Measurements from ENCODE around the gene PLD4.

Gene PLD4

GRCh38 chr14:104938436-104938835 lies 13.8 kb downstream of the PLD4 start:
- H3K79me2 ChIP-seq (ENCODE audit: insufficient read depth, low read length): no peaks in the 10 kb centered on the region
- no peaks in the 10 kb centered on the region for H3K9me2 ChIP-seq (replicated peaks; ENCODE audit: low read depth, low read length)
- no peaks in the 10 kb centered on the region for H3K27me3 ChIP-seq (ENCODE audit: insufficient read depth, low read length, poor library complexity, severe bottlenecking)
- no peaks in the 10 kb centered on the region for H3F3A ChIP-seq (ENCODE audit: low read depth)
- H3K9me3 ChIP-seq (ENCODE audit: insufficient read depth, low read depth, low read length): no peaks in the 10 kb centered on the region
- H2AFZ ChIP-seq (ENCODE audit: low read length): no peak overlapping the region
- H3K9ac ChIP-seq (ENCODE audit: low read depth, low read length, poor library complexity, severe bottlenecking): no peak overlapping the region
- H3K4me1 ChIP-seq (ENCODE audit: insufficient read depth, low read length, poor library complexity, severe bottlenecking): no peaks in the 10 kb centered on the region
- TF ChIP-seq, protein P1, sequence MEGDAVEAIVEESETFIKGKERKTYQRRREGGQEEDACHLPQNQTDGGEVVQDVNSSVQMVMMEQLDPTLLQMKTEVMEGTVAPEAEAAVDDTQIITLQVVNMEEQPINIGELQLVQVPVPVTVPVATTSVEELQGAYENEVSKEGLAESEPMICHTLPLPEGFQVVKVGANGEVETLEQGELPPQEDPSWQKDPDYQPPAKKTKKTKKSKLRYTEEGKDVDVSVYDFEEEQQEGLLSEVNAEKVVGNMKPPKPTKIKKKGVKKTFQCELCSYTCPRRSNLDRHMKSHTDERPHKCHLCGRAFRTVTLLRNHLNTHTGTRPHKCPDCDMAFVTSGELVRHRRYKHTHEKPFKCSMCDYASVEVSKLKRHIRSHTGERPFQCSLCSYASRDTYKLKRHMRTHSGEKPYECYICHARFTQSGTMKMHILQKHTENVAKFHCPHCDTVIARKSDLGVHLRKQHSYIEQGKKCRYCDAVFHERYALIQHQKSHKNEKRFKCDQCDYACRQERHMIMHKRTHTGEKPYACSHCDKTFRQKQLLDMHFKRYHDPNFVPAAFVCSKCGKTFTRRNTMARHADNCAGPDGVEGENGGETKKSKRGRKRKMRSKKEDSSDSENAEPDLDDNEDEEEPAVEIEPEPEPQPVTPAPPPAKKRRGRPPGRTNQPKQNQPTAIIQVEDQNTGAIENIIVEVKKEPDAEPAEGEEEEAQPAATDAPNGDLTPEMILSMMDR (conservative IDR thresholded peaks at IDR 0.05; ENCODE audit: low read length): no peak
- no peak for TF ChIP-seq EZH2phosphoT487 (IDR thresholded peaks at IDR 0.05; ENCODE audit: borderline replicate concordance)
- no peaks in the 10 kb centered on the region for H3K36me3 ChIP-seq (ENCODE audit: insufficient read depth, low read length)
- H3K4me3 ChIP-seq (ENCODE audit: low read length, poor library complexity, severe bottlenecking): no peak overlapping the region
- H3K4me2 ChIP-seq (ENCODE audit: low read depth, low read length, poor library complexity, severe bottlenecking): no peak overlapping the region
- H4K20me1 ChIP-seq (ENCODE audit: insufficient read depth, low read length, poor library complexity, severe bottlenecking): no peaks in the 10 kb centered on the region

- Histone ChIP-seq H4K20me1 (ENCODE audit: insufficient read depth, low read length, poor library complexity, severe bottlenecking) (no peaks in the 10 kb centered on the region), H3F3A (ENCODE audit: low read depth) (no peaks in the 10 kb centered on the region), H3K4me3 (ENCODE audit: low read length, poor library complexity, severe bottlenecking) (no peak overlapping the region), H3K4me2 (ENCODE audit: low read depth, low read length, poor library complexity, severe bottlenecking) (no peak overlapping the region), H3K79me2 (ENCODE audit: insufficient read depth, low read length) (no peaks in the 10 kb centered on the region), H3K36me3 (ENCODE audit: insufficient read depth, low read length) (no peaks in the 10 kb centered on the region), H3K9me3 (ENCODE audit: insufficient read depth, low read depth, low read length) (no peaks in the 10 kb centered on the region), H3K4me1 (ENCODE audit: insufficient read depth, low read length, poor library complexity, severe bottlenecking) (no peaks in the 10 kb centered on the region), H3K9ac (ENCODE audit: low read depth, low read length, poor library complexity, severe bottlenecking) (no peak overlapping the region), H3K9me2 (replicated peaks; ENCODE audit: low read depth, low read length) (no peaks in the 10 kb centered on the region), H3K27me3 (ENCODE audit: insufficient read depth, low read length, poor library complexity, severe bottlenecking) (no peaks in the 10 kb centered on the region), H2AFZ (ENCODE audit: low read length) (no peak overlapping the region)
- TF ChIP-seq EZH2phosphoT487 (IDR thresholded peaks at IDR 0.05; ENCODE audit: borderline replicate concordance): no peak
- TF ChIP-seq, protein P1 (conservative IDR thresholded peaks at IDR 0.05; ENCODE audit: low read length): no peak
Observed at GRCh38 chr14:104938960-104939359, 14.3 kb downstream of the PLD4 start.

DNA sequence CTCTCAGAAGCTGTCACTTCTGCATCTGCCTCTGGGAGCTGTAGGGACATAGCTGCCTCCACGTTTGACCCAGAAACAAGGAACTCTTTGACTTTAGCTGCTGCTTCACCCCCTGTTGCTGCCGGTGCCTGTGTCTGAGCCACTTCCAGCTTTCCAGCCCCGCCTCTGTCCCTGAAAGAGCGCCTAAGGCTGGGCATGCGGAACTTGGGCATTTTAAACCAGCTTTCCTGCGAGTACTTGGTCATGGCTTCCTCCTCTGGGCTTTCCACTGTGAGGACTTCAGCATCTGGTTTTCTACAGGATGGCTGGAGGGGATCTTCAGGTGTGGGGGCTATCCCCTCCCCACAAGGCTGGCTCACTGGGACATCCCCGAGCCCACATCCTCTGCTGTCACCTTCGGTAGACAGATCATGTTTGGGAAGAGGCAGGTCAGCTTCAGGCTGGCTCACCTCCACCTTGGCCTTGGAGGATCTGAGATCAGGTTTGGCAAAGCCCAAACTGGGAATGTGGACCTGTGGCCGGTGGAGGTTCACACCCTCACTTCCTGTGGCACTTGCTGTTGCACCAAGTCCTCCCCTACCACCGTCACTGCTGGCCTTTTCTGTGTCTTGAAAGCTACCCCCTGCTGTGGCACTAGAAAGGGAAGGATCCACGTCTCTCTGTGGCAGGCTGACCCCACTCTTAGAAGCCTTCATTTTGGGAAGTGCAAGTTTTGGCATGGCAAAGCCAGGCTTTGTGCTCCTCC lies 15.2 kb downstream of the PLD4 start:
- no peaks in the 10 kb centered on the region for H4K20me1 ChIP-seq (ENCODE audit: insufficient read depth, low read length, poor library complexity, severe bottlenecking)
- no peaks in the 10 kb centered on the region for H3K4me1 ChIP-seq (ENCODE audit: insufficient read depth, low read length, poor library complexity, severe bottlenecking)
- H3K4me3 ChIP-seq (ENCODE audit: low read length, poor library complexity, severe bottlenecking): no peak overlapping the region
- H3K9me3 ChIP-seq (ENCODE audit: insufficient read depth, low read depth, low read length): no peaks in the 10 kb centered on the region
- H2AFZ ChIP-seq (ENCODE audit: low read length): no peak overlapping the region
- H3K9me2 ChIP-seq (replicated peaks; ENCODE audit: low read depth, low read length): no peaks in the 10 kb centered on the region
- no peaks in the 10 kb centered on the region for H3K27me3 ChIP-seq (ENCODE audit: insufficient read depth, low read length, poor library complexity, severe bottlenecking)
- no peaks in the 10 kb centered on the region for H3K36me3 ChIP-seq (ENCODE audit: insufficient read depth, low read length)
- H3K9ac ChIP-seq (ENCODE audit: low read depth, low read length, poor library complexity, severe bottlenecking): no peak overlapping the region
- H3K79me2 ChIP-seq (ENCODE audit: insufficient read depth, low read length): no peaks in the 10 kb centered on the region
- H3K4me2 ChIP-seq (ENCODE audit: low read depth, low read length, poor library complexity, severe bottlenecking): no peak overlapping the region
- no peaks in the 10 kb centered on the region for H3F3A ChIP-seq (ENCODE audit: low read depth)
- TF ChIP-seq, protein P1 (conservative IDR thresholded peaks at IDR 0.05; ENCODE audit: low read length): no peak
- TF ChIP-seq EZH2phosphoT487 (IDR thresholded peaks at IDR 0.05; ENCODE audit: borderline replicate concordance): no peak

Measured in Loucy (cell line).